Measurements from ENCODE around the gene SPNS3. TPM values are rescaled to one million over a fixed set of nuclear protein-coding genes. Genes with fewer than 3 reads are reported as not detected.

SPNS3 gene
- total and polyA plus RNA-seq, 2 experiments from 2014 or later: 0.17 to 0.60 TPM

DNA sequence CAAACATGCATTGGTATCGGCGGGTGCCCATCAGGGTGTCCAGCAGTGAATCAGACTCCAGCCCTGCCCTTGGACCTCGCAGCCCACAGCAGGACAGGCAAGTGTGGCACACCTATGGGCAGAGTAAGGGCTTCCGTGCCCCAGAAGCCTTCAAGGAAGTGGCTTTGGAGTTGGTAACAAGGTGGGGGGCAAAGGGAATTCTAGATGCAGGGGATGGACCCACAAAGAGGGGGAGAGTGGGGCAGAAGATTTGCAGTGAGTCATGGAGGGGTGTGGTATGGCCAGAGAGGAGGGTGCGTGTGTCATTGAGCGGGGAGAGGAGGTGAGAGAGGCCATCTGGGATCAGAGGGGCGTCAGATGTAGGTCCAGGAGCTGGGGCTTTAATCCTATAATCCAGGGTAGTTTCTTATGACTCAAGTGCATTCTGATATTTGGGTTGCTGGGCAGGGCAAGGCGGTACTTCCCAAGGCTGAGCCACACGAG is 56.4 kb downstream of the SPNS3 start:
- no peaks in the 10 kb centered on the region for H3K36me3 ChIP-seq (replicated peaks; ENCODE audit: insufficient read depth, low read depth)
- no peaks in the 10 kb centered on the region for H3K4me1 ChIP-seq (ENCODE audit: insufficient read depth)
- H2AFZ ChIP-seq: no peak overlapping the region
- DNase-seq (ENCODE audit: low spot score): no peak
- 60% methylated on average over 9 of the region's 9 CpGs for WGBS (ENCODE audit: low lambda C conversion rate, missing lambda C conversion rate)
- H3K27ac ChIP-seq: no peak overlapping the region
- no peak overlapping the region for H3K4me3 ChIP-seq
- H4K20me1 ChIP-seq (ENCODE audit: insufficient read depth, poor library complexity, severe bottlenecking): no peaks in the 10 kb centered on the region
- no peak overlapping the region for H3K4me2 ChIP-seq
- no peak for TF ChIP-seq EZH2 (IDR thresholded peaks at IDR 0.05; ENCODE audit: borderline replicate concordance)
- TF ChIP-seq, protein P1, sequence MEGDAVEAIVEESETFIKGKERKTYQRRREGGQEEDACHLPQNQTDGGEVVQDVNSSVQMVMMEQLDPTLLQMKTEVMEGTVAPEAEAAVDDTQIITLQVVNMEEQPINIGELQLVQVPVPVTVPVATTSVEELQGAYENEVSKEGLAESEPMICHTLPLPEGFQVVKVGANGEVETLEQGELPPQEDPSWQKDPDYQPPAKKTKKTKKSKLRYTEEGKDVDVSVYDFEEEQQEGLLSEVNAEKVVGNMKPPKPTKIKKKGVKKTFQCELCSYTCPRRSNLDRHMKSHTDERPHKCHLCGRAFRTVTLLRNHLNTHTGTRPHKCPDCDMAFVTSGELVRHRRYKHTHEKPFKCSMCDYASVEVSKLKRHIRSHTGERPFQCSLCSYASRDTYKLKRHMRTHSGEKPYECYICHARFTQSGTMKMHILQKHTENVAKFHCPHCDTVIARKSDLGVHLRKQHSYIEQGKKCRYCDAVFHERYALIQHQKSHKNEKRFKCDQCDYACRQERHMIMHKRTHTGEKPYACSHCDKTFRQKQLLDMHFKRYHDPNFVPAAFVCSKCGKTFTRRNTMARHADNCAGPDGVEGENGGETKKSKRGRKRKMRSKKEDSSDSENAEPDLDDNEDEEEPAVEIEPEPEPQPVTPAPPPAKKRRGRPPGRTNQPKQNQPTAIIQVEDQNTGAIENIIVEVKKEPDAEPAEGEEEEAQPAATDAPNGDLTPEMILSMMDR (IDR thresholded peaks at IDR 0.05; ENCODE audit: poor library complexity): no peak
- no peak for TF ChIP-seq EZH2phosphoT487 (IDR thresholded peaks at IDR 0.05; ENCODE audit: low read depth, severe bottlenecking, unreplicated experiment)
- no peaks in the 10 kb centered on the region for H3K9me2 ChIP-seq (replicated peaks; ENCODE audit: insufficient read depth)
- H3K79me2 ChIP-seq: no peaks in the 10 kb centered on the region
- H3K27me3 ChIP-seq: no peaks in the 10 kb centered on the region
- no peaks in the 10 kb centered on the region for H3K9me3 ChIP-seq (ENCODE audit: low read depth)

DNA sequence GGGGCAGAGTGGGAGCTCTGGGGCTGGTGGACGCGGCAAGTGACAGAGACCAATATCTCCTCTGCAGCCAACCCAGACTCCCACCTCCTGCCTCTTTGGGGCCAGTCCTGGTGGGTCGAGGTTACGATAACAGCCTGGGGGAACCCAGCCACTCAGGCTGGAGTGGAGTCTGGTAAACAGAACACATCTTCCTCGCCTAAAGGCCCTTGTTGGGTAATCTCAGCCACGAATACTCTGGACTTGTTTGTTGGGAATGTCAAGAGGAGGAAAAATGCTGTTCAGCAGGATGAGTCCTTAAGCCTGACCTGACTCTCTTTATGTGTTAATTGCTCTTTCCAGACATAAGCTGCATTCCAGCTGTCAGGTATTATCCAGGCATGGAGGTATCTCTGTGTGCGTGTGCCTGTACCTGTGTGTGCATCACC is 56.9 kb downstream of the SPNS3 start:
- H3K9me3 ChIP-seq (ENCODE audit: low read depth): no peaks in the 10 kb centered on the region
- no peaks in the 10 kb centered on the region for H3K4me1 ChIP-seq (ENCODE audit: insufficient read depth)
- H3K27me3 ChIP-seq: no peaks in the 10 kb centered on the region
- H3K79me2 ChIP-seq: no peaks in the 10 kb centered on the region
- no peaks in the 10 kb centered on the region for H4K20me1 ChIP-seq (ENCODE audit: insufficient read depth, poor library complexity, severe bottlenecking)
- no peak for TF ChIP-seq EZH2phosphoT487 (IDR thresholded peaks at IDR 0.05; ENCODE audit: low read depth, severe bottlenecking, unreplicated experiment)
- no peak for TF ChIP-seq EZH2 (IDR thresholded peaks at IDR 0.05; ENCODE audit: borderline replicate concordance)
- TF ChIP-seq, protein P1 (IDR thresholded peaks at IDR 0.05; ENCODE audit: poor library complexity): no peak
- no peak overlapping the region for H3K4me3 ChIP-seq
- H3K4me2 ChIP-seq: no peak overlapping the region
- no peak overlapping the region for H2AFZ ChIP-seq
- no peaks in the 10 kb centered on the region for H3K9me2 ChIP-seq (replicated peaks; ENCODE audit: insufficient read depth)
- H3K36me3 ChIP-seq (replicated peaks; ENCODE audit: insufficient read depth, low read depth): no peaks in the 10 kb centered on the region
- no peak overlapping the region for H3K27ac ChIP-seq
- 50% methylated on average over 7 of the region's 7 CpGs for WGBS (ENCODE audit: low lambda C conversion rate, missing lambda C conversion rate)
- DNase-seq (ENCODE audit: low spot score): no peak

DNA sequence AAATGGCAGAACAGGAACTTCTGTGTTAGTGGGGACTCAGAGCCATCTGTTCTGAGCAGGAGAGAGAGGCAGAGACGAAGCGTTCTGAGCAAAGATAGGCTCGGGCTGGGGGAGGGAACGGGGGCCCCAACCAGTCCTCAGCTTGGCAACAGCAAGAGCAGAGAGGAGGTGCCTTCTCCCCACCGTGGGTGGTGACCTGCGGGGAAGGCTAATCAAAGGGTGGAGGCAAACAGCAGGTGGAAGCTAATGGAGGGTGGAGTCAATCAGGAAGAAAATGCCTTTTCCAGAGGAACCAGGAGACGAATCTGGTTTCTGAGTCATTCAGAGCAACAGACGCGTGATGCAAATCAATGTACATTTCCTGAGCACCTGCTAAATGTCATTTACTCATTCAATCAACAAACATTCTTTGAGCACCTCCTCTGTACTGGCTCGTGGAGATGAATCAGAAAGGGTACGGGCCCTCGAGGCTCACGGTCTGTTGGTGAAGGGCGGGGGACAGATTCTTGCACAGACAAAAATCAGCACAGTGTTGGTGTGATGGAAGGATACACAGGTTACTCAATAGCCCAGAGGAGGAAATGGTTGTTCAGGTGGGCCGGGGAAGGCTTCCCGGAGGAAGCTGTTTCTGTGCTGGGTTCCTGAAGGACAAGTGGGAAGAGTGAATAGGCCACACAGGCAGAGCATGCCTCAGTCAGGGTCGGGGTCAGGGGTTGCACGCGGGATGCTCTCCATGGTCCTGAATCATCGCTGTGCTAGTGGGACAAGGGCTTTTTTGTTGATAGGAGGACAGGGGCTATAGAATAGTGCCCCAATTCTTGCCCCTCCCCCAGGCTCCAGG is 59.2 kb downstream of the SPNS3 start:
- Histone ChIP-seq H2AFZ (no peak overlapping the region), H4K20me1 (ENCODE audit: insufficient read depth, poor library complexity, severe bottlenecking) (no peaks in the 10 kb centered on the region), H3K4me3 (no peak overlapping the region), H3K9me2 (replicated peaks; ENCODE audit: insufficient read depth) (no peaks in the 10 kb centered on the region), H3K79me2 (no peaks in the 10 kb centered on the region), H3K4me1 (ENCODE audit: insufficient read depth) (no peaks in the 10 kb centered on the region), H3K27ac (peak overlapping the region; percentile 57), H3K4me2 (no peak overlapping the region), H3K36me3 (replicated peaks; ENCODE audit: insufficient read depth, low read depth) (no peaks in the 10 kb centered on the region), H3K27me3 (peaks cover 4% of the 10 kb centered on the region), H3K9me3 (ENCODE audit: low read depth) (no peaks in the 10 kb centered on the region)
- TF ChIP-seq EZH2phosphoT487 (IDR thresholded peaks at IDR 0.05; ENCODE audit: low read depth, severe bottlenecking, unreplicated experiment) (no peak), EZH2 (IDR thresholded peaks at IDR 0.05; ENCODE audit: borderline replicate concordance) (no peak)
- TF ChIP-seq, protein P1 (IDR thresholded peaks at IDR 0.05; ENCODE audit: poor library complexity): no peak
- DNase-seq (ENCODE audit: low spot score): peak; percentile 80
- 47% methylated on average over 20 of the region's 20 CpGs for WGBS (ENCODE audit: low lambda C conversion rate, missing lambda C conversion rate)

All from hepatocyte (in vitro differentiated cells).